Activated naive CD4-positive, alpha-beta T cell (primary cell): ENCODE measurements around the gene KCTD11.

ENCODE experiments used
- DNase-seq, 4 experiments: peaks; one replicate each; lab custom pipeline; 2025; lab: John Stamatoyannopoulos, UW

The KCTD11 gene

DNA sequence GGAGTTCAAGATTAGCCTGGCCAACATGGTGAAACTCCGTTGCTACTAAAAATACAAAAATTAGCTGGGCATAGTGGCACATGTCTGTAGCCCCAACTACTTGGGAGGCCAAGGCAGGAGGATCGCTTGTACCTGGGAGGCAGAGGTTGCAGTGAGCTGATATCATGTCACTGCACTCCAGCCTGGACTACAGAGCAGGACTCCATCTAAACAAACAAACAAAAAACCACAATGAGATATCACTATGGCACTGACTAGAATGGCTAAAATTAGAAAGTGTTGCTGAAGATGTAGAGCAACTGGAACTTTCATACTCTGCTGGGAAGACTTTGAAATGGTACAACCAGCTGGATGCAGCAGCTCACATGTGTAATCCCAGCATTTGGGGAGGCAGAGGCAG is 22.4 kb downstream of the KCTD11 start:
- DNase-seq, result no peak

DNA sequence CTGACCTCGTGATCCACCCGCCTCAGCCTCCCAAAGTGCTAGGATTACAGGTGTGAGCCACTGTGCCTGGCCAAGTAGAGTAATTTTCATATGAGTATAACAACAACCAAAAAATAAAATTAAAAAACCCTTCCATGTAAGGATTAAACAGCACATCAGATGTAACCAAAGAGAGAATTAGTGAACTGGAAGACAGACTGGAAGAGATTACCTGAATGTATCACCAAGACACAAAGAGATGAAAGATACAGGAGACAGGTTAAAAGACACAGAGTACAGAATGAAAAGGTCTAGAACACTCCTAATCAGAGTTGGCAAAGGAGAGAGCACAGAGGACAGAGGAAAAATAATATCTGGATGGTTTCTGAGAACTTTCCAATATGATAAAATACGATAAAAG is 27.2 kb downstream of the KCTD11 start:
- DNase-seq, result no peak

DNA sequence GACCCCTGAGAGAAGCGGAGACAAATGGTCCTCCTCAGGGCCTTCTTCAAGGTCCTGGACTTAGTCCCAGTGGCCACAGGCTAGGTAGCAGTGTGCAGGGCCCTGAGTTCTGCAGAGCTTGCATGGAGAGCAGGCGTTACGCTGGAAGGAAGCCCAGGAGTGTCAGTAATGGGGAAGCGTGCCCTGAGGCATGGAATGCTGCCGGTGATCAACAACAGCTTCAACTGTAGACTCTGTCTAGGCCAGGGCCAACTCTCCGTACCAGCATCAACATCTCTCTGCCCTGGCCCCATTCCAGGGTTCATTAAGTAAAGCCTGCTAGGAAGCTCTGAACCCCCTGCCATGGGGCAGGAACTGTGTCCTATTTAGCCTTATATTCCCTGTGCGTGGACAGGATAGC is 28.4 kb downstream of the KCTD11 start:
- DNase-seq, result no peak

DNA sequence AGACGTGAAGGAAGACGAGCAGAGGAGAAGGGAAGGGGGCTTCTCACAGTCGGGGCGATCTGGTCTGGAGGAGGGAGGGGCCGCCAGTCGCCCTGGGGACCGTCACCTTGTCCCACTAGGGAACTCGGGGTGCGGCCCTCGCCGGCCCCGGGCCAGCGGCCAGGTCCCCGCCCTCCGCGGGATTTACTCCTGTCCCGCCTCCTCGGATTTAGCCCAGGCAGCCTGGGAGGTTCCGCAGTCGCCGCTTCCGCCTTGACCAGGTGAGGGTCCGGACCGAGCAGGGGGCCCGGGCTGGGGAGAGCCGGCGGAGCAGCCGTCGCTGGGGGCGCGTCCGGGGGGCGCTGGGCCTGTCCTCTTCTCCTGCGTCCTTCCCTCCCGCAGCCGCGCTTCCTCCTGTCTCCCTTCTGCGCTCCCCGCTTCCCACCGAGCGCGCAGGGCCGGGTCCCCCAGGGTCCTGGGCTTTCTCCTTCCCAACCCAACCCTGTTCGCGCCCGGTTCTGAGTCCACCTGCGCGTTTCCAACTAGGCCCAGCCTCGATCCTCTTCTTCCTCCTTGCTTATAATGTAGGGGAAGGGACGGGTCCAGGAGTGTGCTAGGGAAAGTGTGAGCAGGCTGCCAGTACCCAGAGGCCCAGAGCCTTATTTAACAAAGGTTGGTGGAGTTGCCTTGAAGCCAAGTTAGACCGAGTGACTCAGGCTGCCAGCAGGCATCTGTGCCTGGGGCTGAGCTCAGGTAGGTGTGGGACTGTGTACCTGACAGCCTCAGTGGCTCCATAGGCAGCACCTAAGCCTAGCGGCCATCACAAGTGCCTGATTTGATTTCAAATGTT is 29.1 kb downstream of the KCTD11 start, which contains the start of gene TNK1:
Gene TNK1, plus strand, starts transcription at position 235 of the 829 bp plus-strand sequence. CDS start 1,838 bp downstream, outside the sequence.
- no peak for DNase-seq

DNA sequence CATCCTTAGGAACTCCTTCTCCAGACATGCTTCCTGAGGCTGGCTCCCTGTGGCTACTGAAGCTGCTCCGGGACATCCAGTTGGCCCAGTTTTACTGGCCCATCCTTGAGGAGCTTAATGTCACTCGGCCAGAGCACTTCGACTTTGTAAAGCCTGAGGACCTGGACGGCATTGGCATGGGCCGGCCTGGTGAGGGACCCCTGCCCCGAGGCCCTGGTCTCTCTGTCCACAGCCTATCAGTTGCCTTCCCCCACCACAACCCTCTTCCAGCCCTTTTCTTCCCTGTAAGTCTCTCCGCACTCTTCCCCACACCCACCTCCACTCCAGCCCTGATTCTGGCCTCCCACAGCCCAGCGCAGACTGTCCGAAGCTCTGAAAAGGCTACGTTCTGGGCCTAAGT is 30.9 kb downstream of the KCTD11 start:
- DNase-seq, result no peak

DNA sequence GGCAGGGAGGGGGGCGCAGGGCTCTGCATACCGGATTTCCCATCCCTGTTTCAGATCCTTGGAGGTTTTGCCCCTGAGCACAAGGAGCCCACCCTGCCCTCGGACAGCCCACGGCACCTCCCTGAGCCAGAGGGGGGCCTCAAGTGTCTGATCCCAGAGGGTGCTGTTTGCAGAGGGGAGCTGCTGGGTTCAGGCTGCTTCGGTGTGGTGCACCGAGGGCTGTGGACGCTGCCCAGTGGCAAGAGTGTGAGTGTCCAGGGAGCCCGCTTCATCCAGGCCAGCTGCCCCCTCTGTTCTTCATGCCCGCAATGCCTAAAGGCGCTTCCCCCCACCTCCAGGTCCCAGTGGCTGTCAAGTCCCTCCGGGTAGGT is 31.4 kb downstream of the KCTD11 start:
- DNase-seq, result no peak

DNA sequence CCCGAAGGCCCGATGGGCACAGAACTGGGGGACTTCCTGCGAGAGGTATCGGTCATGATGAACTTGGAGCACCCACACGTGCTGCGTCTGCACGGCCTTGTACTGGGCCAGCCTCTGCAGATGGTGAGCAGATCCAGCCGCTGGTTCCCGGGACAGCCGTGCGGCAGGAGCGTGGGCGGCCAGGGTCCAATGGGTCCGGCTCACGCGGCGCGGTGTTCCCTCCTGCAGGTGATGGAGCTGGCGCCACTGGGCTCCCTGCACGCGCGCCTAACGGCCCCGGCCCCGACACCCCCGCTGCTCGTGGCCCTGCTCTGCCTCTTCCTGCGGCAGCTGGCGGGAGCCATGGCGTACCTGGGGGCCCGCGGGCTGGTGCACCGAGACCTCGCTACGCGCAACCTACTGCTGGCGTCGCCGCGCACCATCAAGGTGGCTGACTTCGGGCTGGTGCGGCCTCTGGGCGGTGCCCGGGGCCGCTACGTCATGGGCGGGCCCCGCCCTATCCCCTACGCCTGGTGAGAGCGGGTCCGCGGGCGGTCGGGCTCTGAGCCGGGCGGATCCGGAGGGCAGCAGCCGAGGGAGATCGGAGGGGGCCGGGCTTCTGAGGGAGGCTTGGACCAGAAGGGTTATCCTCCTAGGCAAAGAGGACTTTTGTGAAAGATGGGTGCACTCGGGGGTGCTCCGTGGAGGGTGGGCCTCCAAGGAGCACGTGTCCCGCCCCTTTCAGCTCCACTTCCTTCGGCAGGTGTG is 32.0 kb downstream of the KCTD11 start:
- peak; percentile 35 to 75 (median 60) for DNase-seq

DNA sequence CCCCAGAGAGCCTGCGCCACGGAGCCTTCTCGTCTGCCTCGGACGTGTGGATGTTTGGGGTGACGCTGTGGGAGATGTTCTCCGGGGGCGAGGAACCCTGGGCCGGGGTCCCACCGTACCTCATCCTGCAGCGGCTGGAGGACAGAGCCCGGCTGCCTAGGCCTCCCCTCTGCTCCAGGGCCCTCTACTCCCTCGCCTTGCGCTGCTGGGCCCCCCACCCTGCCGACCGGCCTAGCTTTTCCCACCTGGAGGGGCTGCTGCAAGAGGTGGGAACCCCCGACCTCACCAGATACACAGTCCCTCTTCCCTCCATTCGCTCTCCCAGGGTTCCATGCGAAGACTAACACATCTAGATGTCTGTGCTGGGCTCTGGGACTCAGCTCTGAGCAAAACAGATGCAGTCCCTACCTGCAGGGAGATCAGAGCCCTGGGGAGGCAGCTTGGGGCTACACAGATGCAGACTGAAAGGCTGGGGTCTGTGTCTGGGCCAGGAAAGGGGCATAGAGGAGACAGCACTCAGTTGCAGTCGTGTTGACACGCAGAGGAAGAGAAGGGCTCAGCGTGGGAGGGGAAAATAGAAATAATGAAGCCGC is 32.6 kb downstream of the KCTD11 start:
- DNase-seq, result no peak

DNA sequence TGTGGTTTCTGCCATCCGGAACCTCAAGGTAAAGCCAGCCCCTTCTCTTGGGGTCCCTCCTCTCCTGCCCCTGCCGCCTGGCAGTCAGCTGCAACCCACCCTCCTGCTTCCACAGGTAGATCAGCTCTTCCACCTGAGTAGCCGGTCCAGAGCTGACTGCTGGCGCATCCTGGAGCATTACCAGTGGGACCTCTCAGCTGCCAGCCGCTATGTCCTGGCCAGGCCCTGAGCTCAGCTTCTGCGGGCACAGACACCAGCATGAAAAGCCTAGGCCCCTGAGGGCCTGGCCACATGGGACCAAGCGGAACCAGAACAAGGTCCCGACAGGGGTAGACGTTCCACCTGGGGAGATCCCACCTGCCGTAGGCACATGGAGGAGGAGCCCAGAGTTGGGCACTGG is 36.9 kb downstream of the KCTD11 start:
- no peak for DNase-seq

DNA sequence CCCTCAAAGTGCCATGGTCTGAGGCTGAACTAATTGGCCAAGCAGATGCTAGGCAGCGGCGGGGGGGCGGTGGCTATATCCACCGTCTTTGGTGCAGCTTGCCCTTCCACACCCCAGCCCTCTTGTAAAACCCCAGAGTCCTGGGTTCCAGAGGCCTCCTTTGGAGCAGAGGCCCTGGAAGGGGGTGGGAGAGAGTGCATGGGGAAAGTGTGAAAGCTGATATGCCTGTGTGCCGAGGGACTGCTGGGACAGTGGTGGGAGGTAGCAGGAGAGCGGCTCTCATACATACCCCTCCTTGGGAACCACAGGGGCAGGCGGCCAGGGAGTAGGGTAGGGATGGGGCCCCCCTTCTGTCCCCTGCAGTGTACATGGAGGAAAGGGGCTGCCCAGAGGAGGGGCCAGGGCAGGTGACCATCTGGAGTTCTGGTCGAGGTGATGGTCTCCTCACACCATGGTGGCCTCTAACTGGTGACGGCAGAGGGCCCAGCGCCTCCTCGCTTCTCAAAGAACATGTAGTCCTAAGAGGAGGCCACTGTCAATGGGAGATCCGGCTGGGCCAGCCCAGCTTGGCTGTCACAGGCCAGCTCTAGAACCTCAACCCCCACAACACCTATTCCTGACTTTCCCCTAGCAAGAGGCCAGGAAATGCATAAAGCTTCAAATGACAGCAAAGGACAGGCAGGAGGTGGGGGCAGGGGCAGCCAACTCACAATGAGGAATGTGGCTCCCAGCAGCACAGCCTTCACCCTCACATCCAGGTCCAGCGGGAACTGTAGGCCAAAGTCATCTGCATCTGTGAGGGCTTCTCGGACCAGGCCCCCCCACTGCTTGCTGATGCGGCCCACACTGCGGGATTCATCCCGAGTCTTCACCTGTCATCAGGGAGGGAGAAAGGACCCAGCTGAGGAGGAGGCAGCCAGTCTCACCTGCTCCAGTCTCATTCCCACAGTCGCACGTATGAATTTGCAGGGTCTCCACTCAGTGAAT is 38.3 kb downstream of the KCTD11 start:
- no peak for DNase-seq

DNA sequence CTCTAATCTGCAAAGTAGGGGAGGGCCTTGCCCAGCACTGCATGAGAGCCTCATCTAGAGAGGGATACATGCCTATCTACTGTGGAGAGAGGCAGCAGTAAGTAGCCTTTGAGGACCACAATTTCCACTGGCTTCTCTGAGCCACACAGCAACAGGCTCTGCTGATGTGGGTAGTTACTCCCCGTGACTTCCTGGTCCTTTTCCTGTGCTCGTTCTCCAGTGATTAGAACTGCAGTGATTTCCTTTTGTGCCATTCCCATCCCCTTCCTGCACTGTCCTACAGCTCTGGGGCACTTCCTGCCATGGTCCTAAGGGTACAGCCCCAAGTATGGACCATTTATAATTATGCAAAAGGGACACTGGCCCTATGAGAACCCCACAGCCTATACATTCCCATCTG is 39.3 kb downstream of the KCTD11 start:
- DNase-seq, result no peak

DNA sequence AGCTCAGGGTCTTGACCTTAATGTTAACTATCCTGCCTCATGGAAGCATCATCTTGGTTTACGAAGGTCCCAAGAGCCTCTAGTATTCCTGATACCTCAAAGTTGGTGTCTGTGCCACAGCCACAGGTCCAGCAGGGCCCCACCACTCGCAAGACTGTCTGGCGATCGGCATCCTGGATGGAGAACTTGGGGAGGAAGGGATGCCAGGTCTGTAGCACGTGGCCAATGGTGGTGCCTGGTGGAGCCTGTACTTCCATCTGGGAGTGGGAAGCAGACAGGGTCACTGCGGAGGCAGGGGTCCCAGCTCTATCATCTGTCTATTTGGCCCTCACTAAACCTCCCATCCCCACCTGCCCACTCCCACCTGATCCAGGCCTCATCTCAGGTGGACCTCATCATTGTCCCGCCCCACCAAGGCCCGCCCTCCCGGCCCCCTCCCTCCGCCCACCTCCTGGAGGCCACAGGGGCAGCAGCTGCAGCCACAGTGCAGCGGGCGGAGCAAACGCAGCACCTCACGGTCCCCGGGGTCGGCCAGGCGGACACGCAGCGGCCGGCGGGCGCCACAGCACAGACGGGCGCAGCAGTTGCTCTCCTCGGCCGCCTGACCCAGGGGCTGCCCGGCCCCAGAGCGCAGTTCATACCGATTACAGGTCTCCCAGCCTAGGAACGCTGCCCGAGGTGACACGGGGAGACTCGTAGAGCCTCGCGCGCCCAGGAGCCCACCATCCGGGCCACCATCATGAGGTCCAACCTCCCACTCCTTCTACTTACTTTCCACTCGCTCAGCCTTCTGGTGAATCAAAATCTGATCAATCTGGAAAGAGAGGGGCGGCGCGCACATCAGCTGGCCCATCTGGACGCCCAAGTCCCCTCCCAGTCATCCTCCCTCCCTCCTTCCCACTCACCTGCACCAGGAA is 41.0 kb downstream of the KCTD11 start:
- DNase-seq, result no peak

DNA sequence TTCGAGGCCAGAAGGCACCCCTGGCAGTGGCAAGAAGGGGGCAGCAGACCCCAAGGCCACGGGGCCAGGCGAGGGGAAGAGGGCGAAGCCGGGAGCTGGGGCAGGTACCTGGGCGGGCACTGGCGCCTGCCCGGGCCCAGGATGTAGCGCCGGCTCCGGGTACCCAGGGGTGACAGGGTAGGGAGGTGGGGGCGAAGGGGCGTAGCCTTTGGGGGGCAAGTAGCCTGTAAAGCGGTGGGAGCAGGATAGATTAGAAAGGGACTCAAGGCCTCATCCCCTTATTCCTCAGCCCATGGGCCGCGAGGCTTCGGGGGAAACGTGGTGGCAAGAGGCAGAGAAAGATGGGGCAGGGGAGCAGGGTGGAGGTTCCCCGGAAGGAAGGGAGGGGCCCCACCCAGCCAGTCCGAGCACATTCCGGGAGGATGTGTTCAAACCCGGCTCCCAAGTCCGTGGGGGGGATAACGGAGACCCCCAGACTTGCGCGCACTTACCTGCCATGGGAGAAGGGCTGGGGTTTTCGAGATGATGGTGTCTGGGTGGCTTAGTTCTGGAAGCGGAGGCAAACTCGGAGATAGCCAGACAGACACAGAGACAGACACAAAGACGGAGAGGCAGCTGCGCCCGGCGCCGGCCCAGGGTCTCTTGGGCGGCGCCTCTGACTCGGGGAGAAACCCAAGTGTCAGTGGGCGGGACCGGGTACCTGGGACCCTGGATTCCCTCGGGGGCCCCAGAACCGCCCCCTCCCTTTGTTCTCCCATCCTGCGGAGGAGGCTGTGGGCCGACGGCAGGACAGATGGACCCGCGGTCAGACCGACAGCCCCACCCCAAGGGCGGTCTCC is 41.9 kb downstream of the KCTD11 start:
- DNase-seq, result peak in 2 of 4 experiments; percentile 50 to 71

DNA sequence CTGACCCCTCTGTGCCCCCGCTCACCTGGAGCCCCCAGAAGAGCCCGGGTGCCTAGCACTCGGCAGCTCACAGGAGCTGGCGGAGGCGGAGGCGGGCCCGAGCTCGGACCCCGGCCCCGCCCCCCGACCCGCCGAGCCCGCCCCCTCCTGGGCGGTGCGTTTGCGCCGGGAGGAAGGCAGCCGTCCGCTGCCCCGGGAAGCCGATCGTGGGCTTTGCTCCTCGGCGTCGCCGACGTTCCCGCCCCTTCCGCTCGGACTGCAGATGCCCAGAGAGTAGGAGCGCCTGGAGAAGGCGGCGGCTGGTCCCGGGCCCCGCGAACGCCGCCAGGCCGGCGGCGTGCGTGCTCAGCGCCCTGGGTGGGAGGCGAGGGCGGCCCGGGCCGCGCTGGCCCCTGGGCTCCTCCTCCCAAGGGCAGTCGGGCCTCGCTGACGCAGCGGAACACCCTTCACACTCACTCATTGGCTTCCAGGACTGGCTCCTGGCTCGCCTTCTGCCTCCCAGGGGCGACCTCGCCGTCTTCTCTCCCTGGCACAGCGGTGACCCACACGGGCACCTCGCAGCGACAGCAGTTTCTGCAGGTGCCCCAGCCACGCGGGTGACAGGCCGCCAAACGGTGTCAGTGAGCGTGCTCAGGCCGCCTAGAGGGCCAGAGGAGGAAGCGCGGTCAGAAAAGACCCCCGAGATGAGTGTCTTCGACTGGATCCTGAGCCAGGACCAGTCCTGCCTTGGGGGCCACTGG is 42.7 kb downstream of the KCTD11 start, which contains the start of gene PLSCR3:
Gene PLSCR3, minus strand, starts transcription at position 74 of the 740 bp plus-strand sequence. CDS start 415 bp downstream, outside the sequence.
- DNase-seq, result peak; percentile 42 to 80 (median 62)

DNA sequence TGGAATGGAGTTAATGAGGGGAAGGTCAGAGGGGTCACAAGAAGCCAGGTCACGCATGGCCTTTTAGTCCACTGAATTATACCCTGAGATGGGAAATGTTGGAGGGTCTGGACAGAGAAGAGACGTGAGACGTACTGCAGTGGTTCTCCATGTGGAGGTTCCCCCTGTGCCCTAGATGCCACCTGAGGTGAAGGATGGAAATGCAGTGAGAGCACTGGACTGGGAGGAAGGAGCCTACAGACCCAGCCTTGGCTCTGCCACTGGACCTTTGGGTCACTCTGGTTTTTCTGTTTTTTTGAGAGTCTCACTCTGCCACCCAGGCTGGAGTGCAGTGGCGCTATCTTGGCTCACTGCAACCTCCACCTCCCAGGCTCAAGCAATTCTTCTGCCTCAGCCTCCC is 44.2 kb downstream of the KCTD11 start:
- DNase-seq, result no peak

DNA sequence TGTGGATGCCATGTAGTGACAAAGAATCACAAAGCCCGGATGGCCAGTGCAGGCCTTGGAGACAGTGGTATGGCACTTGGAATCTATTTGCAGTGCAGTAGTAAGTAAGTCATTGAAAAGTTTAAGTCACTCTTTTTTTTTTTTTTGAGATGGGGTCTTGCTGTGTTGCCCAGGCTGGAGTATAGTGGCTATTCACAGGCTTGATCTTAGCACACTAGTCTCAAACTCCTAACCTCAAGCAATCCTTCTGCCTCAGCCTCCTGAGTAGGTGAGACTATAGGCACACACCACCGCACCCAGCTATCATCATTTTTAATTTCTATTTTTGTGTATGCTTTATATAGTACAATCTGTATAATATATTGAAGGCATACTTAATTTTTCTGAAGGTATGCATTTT is 46.6 kb downstream of the KCTD11 start:
- DNase-seq, result no peak

DNA sequence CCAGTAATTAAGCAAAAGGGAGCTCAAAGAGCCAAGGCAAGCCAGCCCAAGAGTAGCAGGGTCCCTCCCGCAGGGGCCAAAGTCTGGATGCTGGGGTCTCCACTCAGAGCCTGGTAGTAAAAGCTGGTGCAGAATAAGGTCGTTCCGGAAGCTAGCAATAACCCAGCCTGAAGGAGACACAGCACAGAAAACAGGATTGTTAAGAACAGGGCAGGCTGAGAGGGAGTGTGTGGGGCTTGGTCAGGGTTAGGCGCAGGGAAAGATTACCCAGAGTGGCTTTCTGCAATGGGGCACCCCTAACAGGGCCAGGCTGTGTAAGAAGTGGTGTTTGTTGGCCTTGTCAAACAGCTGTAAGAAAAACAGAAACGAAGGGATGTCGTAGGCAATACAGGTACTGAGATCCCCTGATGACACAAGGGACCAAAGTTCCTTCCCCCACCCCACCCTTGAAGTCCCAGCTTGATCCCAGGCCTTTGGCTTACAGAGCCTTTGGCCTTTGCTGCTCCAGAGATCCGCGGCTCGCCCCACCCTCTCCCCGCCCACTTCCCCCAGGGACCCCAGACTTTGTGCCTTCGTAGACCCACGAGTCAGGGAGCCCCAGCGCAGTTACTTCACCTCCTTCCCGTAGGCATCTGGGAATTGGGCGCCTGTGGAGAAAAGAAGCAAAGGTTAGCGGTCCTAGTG is 51.2 kb downstream of the KCTD11 start:
- peak in 1 of 4 experiments; percentile 14 for DNase-seq

DNA sequence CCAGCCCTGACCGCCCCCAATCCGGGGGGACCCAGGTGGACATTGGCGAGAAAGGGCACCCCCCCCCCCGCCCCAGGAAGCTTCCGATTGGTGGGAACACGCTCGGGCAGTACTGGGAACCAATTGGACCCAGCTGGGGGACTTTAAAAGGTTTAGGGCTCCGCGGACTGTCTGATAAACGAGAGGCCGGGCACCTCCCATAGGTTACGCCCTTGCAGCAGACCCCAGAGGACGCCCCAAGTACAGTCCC is 51.7 kb downstream of the KCTD11 start:
- no peak for DNase-seq
